HepG2 (cell line): ENCODE results near the gene CPT1B. TPM values are rescaled to one million over a fixed set of nuclear protein-coding genes. Genes with fewer than 3 reads are reported as not detected.

Experiments used
- ARNTL ChIP-seq: sonication (generic); formaldehyde crosslinking; IDR thresholded peaks from 2 replicates; pipeline ENCODE4 v1.4.0; 2020; ENCODE audit warnings: mild to moderate bottlenecking, missing genetic modification reagents
- BCL6 ChIP-seq: IDR thresholded peaks from 2 replicates; pipeline ENCODE4 v1.6.1; 2016; ENCODE audit warnings: missing genetic modification reagents, missing compliant biosample characterization
- CCAR2 ChIP-seq: fragments of 200-400 bp; formaldehyde crosslinking; optimal IDR thresholded peaks from 2 replicates; pipeline ENCODE3; 2018; ENCODE audit warnings: low read depth, mild to moderate bottlenecking, low read length, moderate library complexity
- CENPX ChIP-seq: sonication (generic); formaldehyde crosslinking; IDR thresholded peaks from 2 replicates; pipeline ENCODE4 v1.9.0; 2021; ENCODE audit warnings: mild to moderate bottlenecking, missing genetic modification reagents, moderate library complexity
- CERS6 ChIP-seq: sonication (generic); formaldehyde crosslinking; IDR thresholded peaks from 2 replicates; pipeline ENCODE4 v1.5.0; 2020; ENCODE audit warnings: missing genetic modification reagents
- CHD2 ChIP-seq: IDR thresholded peaks from 2 replicates; pipeline ENCODE4 v1.6.1; 2011; ENCODE audit warnings: low read depth, low read length, improper control_type of control experiment
- FOXK2 ChIP-seq: fragments of 450-650 bp; IDR thresholded peaks from 2 replicates; pipeline ENCODE4 v1.6.1; 2016
- HHEX ChIP-seq: IDR thresholded peaks from 2 replicates; pipeline ENCODE4 v1.6.1; 2016; ENCODE audit warnings: control low read depth
- IRF9 ChIP-seq: sonication (generic); formaldehyde crosslinking; IDR thresholded peaks from 2 replicates; pipeline ENCODE4 v1.8.0; 2022; ENCODE audit warnings: missing genetic modification reagents, mild to moderate bottlenecking, borderline replicate concordance
- KLF16 ChIP-seq, 2 experiments: sonication (generic) in 1 of 2; formaldehyde crosslinking in 1 of 2; IDR thresholded peaks; 2 replicates each; pipeline versions ENCODE4 v1.6.1 to v1.8.0; 2016 to 2023; ENCODE audit warnings: missing genetic modification reagents in 2 of 2, missing compliant biosample characterization in 1 of 2
- MYC ChIP-seq: sonication (generic); formaldehyde crosslinking; IDR thresholded peaks from 2 replicates; pipeline ENCODE4 v1.9.0; 2021; ENCODE audit warnings: missing genetic modification reagents, borderline replicate concordance
- NFE2L1 ChIP-seq: sonication (generic); formaldehyde crosslinking; IDR thresholded peaks from 2 replicates; pipeline ENCODE4 v1.4.0; 2020; ENCODE audit warnings: missing genetic modification reagents, mild to moderate bottlenecking, borderline replicate concordance
- POLR2A ChIP-seq, 2 experiments: IDR thresholded peaks; 2 replicates each; pipeline ENCODE4 v1.6.1; 2011; ENCODE audit warnings: low read depth in 2 of 2, low read length in 2 of 2, mild to moderate bottlenecking in 1 of 2, moderate library complexity in 1 of 2; ENCODE audit not compliant: insufficient read depth in 1 of 2
- SIX1 ChIP-seq: sonication (generic); formaldehyde crosslinking; IDR thresholded peaks from 2 replicates; pipeline ENCODE4 v1.4.0; 2020; ENCODE audit warnings: missing genetic modification reagents, borderline replicate concordance
- ZBTB37 ChIP-seq: sonication (generic); formaldehyde crosslinking; IDR thresholded peaks from 2 replicates; pipeline ENCODE4 v1.4.0; 2020; ENCODE audit warnings: mild to moderate bottlenecking, missing genetic modification reagents
- ZNF138 ChIP-seq: sonication (generic); formaldehyde crosslinking; IDR thresholded peaks from 2 replicates; pipeline ENCODE4 v1.5.0; 2020; ENCODE audit warnings: mild to moderate bottlenecking, low read depth, missing genetic modification reagents
- ZNF207 ChIP-seq: fragments of 450-650 bp; IDR thresholded peaks from 2 replicates; pipeline ENCODE4 v1.6.1; 2016; ENCODE audit warnings: antibody characterized with exemption, borderline replicate concordance
- ZNF276 ChIP-seq: sonication (generic); formaldehyde crosslinking; IDR thresholded peaks from 2 replicates; pipeline ENCODE4 v1.4.0; 2020; ENCODE audit warnings: mild to moderate bottlenecking, low read depth, missing genetic modification reagents
- ZNF501 ChIP-seq: sonication (generic); formaldehyde crosslinking; IDR thresholded peaks from 2 replicates; pipeline ENCODE4 v1.5.1; 2020; ENCODE audit warnings: mild to moderate bottlenecking, moderate library complexity, missing genetic modification reagents
- ZNF512 ChIP-seq: sonication (generic); formaldehyde crosslinking; IDR thresholded peaks from 2 replicates; pipeline ENCODE4 v1.4.0; 2020; ENCODE audit warnings: mild to moderate bottlenecking, missing genetic modification reagents
- ZNF547 ChIP-seq: sonication (generic); formaldehyde crosslinking; IDR thresholded peaks from 2 replicates; pipeline ENCODE4 v1.5.1; 2020; ENCODE audit warnings: mild to moderate bottlenecking, missing genetic modification reagents
- ZNF616 ChIP-seq: sonication (generic); formaldehyde crosslinking; IDR thresholded peaks from 2 replicates; pipeline ENCODE4 v1.5.0; 2020; ENCODE audit warnings: low read depth, mild to moderate bottlenecking, missing genetic modification reagents
- ZNF674 ChIP-seq: sonication (generic); formaldehyde crosslinking; IDR thresholded peaks from 2 replicates; pipeline ENCODE4 v1.5.0; 2020; ENCODE audit warnings: low read depth, mild to moderate bottlenecking, missing genetic modification reagents
- polyA plus RNA-seq, 8 experiments: library from polyadenylated mRNA; depleted of rRNA in 3 of 8; stranded (reverse) in 7 of 8; unstranded in 1 of 8; fragments of >200 nt; fragmentation: Illumina TruSeq in 4 of 8; extraction: Trizol in 4 of 8; gene quantifications; 2 replicates each; pipeline versions ENCODE4 v1.2.1 to v1.2.3, GENCODE V29; 2011 to 2016; ENCODE audit warnings: low read depth in 4 of 8, missing spikeins in 1 of 8, mixed read lengths in 1 of 8; ENCODE audit not compliant: insufficient read depth in 1 of 8
- total RNA-seq, 5 experiments: library from RNA; depleted of rRNA; stranded (reverse); fragments of >200 nt; fragmentation: Illumina TruSeq; extraction: Trizol; gene quantifications; 2 replicates each; pipeline ENCODE4 v1.2.3, GENCODE V29; 2016; ENCODE audit warnings: low read depth in 1 of 5

CPT1B gene
- total and polyA plus RNA-seq, 2 of the 13 experiments (the other 11 are each of a cell fraction or from before 2014, with no cell fraction given) = 9.2 to 19.5 TPM

GRCh38 chr22:50599816-50600455 lies 21.7 kb upstream of the CPT1B start (continued):
- 0 out of 2 replicates have a peak, but pooled peaks have one; percentile 43 for TF ChIP-seq ZBTB37 (CRISPR knock-in tag)
- peak; percentile 80 for TF ChIP-seq ZNF501
- TF ChIP-seq CERS6 = peak; percentile 99
- peak; percentile 99 for TF ChIP-seq IRF9 (CRISPR knock-in tag)
- no peak for TF ChIP-seq ZNF512 (CRISPR knock-in tag)
- TF ChIP-seq ZNF276 = peak; percentile 95; the same call in 1 of the 2 replicates
- peak; percentile 57 for TF ChIP-seq HHEX (CRISPR knock-in tag)
- TF ChIP-seq FOXK2 = no peak
- TF ChIP-seq SIX1 (CRISPR knock-in tag) = 0 out of 2 replicates have a peak, but pooled peaks have one; percentile 64
- no peak for TF ChIP-seq POLR2A (IDR thresholded peaks at IDR 0.05; ENCODE audit: insufficient read depth in 1 of 2, low read depth in 2 of 2, low read length in 2 of 2)
- TF ChIP-seq ZNF547 (CRISPR knock-in tag) = peak; percentile 99
- TF ChIP-seq ARNTL = peak; percentile 92
- TF ChIP-seq ZNF674 (CRISPR knock-in tag) = peak; percentile 90; the same call in 1 of the 2 replicates
- no peak for TF ChIP-seq ZNF207
- TF ChIP-seq CHD2 = no peak
- peak; percentile 99 for TF ChIP-seq ZNF138 (CRISPR knock-in tag)
- no peak for TF ChIP-seq CENPX
- peak; percentile 88; the same call in 1 of the 2 replicates for TF ChIP-seq NFE2L1 (CRISPR knock-in tag)
- peak; percentile 84 for TF ChIP-seq BCL6 (CRISPR knock-in tag)
- TF ChIP-seq CCAR2 = no peak
- peak; percentile 88 for TF ChIP-seq MYC (CRISPR knock-in tag)
- peak; percentile 98 for TF ChIP-seq ZNF616 (CRISPR knock-in tag)
- TF ChIP-seq KLF16 (CRISPR knock-in tag; IDR thresholded peaks at IDR 0.05) = peak in 1 of 2 experiments; percentile 99; a peak in 3 of 4 replicates
